BE2C (cell line): ENCODE measurements around the gene EPN1.
A peak's percentile ranks its signal among the peaks of the same experiment; 100 is the strongest.

ENCODE experiments used
- DNase-seq: peaks from one replicate; pipeline ENCODE4 v3.0.0-alpha.2; 2020
- H3K27me3 ChIP-seq: fragments of 250-450 bp; sonication (Bioruptor Pico); 2 replicates; pipeline ENCODE4 v1.5.1; 2020; ENCODE audit warnings: mild to moderate bottlenecking
- H3K36me3 ChIP-seq: fragments of 250-450 bp; sonication (Bioruptor Pico); 2 replicates; pipeline ENCODE4 v1.5.1; 2020; ENCODE audit warnings: mild to moderate bottlenecking
- H3K4me1 ChIP-seq: fragments of 250-450 bp; sonication (Bioruptor Pico); 2 replicates; pipeline ENCODE4 v1.5.1; 2020
- H3K4me3 ChIP-seq: 2 replicates; pipeline ENCODE4 v1.5.1; 2011; ENCODE audit warnings: low read depth, low read length
- H3K9me3 ChIP-seq: fragments of 250-450 bp; sonication (Bioruptor Pico); 2 replicates; pipeline ENCODE4 v1.5.1; 2020
- TF ChIP-seq, protein P1 (sequence below): IDR thresholded peaks from 2 replicates; pipeline ENCODE4 v1.5.1; 2012; ENCODE audit warnings: mild to moderate bottlenecking, low read depth, low read length

EPN1 gene

DNA sequence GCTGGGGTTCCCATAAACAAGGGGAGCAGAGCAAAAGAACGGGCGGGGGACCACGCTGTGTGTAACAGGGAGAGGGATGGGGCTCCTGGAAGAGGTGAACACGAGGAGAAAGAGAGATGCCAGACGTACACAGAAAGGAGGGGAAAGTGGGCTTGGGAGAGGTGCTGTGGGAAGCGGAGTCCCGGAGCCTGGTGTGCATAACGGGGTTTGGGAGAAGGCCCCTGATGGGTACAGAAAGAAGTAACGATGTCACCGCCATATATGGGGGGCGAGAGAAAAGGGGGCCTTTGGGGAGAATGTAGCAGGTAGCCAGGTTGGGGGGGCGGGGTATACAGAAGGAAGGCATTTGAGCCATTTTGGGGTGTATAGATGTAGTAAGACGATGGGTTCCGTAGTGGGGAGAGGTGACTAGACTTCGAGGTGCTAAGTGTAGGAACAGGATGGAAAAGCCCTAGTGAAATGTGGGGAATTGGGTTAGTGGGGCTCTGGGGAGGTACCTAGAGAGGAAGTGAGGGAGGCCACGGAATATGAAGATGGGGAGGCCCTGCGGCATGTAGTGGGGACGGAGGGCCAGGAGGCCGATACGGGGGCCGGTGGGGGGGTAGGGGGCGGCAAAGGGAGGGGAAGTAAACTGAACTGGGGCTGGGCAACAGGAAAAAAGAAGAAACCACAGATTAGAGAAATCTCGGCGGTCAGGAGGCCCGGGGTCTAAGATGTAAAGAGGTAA, 33.4 kb upstream of the EPN1 start:
- H3K27me3 ChIP-seq, result no peaks in the 10 kb centered on the region

GRCh38 chr19:55642153-55643002, 32.6 kb upstream of the EPN1 start:
- Histone ChIP-seq H3K4me1 (peaks cover 9% of the 10 kb centered on the region), H3K36me3 (peaks cover 17% of the 10 kb centered on the region), H3K9me3 (no peaks in the 10 kb centered on the region), H3K4me3 (peak overlapping the region; percentile 90), H3K27me3 (no peaks in the 10 kb centered on the region)
- TF ChIP-seq, protein P1, sequence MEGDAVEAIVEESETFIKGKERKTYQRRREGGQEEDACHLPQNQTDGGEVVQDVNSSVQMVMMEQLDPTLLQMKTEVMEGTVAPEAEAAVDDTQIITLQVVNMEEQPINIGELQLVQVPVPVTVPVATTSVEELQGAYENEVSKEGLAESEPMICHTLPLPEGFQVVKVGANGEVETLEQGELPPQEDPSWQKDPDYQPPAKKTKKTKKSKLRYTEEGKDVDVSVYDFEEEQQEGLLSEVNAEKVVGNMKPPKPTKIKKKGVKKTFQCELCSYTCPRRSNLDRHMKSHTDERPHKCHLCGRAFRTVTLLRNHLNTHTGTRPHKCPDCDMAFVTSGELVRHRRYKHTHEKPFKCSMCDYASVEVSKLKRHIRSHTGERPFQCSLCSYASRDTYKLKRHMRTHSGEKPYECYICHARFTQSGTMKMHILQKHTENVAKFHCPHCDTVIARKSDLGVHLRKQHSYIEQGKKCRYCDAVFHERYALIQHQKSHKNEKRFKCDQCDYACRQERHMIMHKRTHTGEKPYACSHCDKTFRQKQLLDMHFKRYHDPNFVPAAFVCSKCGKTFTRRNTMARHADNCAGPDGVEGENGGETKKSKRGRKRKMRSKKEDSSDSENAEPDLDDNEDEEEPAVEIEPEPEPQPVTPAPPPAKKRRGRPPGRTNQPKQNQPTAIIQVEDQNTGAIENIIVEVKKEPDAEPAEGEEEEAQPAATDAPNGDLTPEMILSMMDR, result no peak
- DNase-seq, result peak; percentile 39

More for the DNA sequence above, 33.4 kb upstream of the EPN1 start:
- peak overlapping the region; percentile 90 for H3K4me3 ChIP-seq
- peaks cover 6% of the 10 kb centered on the region for H3K4me1 ChIP-seq
- TF ChIP-seq, protein P1, result no peak
- H3K36me3 ChIP-seq, result peaks cover 14% of the 10 kb centered on the region
- H3K9me3 ChIP-seq, result no peaks in the 10 kb centered on the region
- peak; percentile 33 for DNase-seq

GRCh38 chr19:55643003-55643886, 31.8 kb upstream of the EPN1 start, which contains the start of gene ZNF581:
ZNF581 (plus strand) TSS chr19:55643649; CDS start chr19:55644572, 923 bp downstream.
- no peaks in the 10 kb centered on the region for H3K9me3 ChIP-seq
- H3K4me3 ChIP-seq, result peak within 1 kb of the TSS; percentile 90
- H3K27me3 ChIP-seq, result no peaks in the 10 kb centered on the region
- H3K4me1 ChIP-seq, result peaks cover 9% of the 10 kb centered on the region
- peaks cover 17% of the 10 kb centered on the region for H3K36me3 ChIP-seq
- peak; percentile 80 for DNase-seq
- TF ChIP-seq, protein P1, result no peak

DNA sequence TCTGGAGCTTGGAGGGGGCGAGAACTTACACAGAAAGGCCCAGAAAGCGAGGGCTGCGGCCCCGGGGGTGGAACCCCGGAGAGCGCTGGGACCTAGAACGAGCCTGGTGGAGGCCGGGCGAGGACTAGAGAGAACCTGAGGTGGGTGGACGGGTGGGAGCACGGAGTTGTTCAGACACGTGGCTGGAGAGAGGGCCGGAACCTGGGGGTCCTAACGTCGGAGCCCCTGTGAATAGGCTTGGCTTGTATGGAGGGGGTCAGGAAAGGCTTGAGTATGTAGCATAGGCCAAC, 31.2 kb upstream of the EPN1 start:
- Histone ChIP-seq H3K27me3 (no peaks in the 10 kb centered on the region), H3K4me1 (peaks cover 9% of the 10 kb centered on the region), H3K4me3 (peak overlapping the region; percentile 90), H3K36me3 (peaks cover 17% of the 10 kb centered on the region), H3K9me3 (no peaks in the 10 kb centered on the region)
- no peak for DNase-seq
- TF ChIP-seq, protein P1, result no peak

GRCh38 chr19:55644191-55644833, 30.7 kb upstream of the EPN1 start:
- Histone ChIP-seq H3K9me3 (no peaks in the 10 kb centered on the region), H3K27me3 (no peaks in the 10 kb centered on the region), H3K4me1 (peaks cover 9% of the 10 kb centered on the region), H3K4me3 (peak overlapping the region; percentile 90), H3K36me3 (peaks cover 17% of the 10 kb centered on the region)
- TF ChIP-seq, protein P1, result no peak
- DNase-seq, result no peak
